Large intestine (tissue), 12 donors: Measurements from ENCODE around the gene AK5. TPM values are rescaled to one million over a fixed set of nuclear protein-coding genes. Genes with fewer than 3 reads are reported as not detected.

Source experiments
- DNase-seq, 2 donors: peaks; one replicate each; pipeline versions ENCODE4 v3.0.0 to v3.0.0-alpha.2; 2013
- H3K27ac ChIP-seq: one replicate; pipeline ENCODE4 v1.5.1; 2013; ENCODE audit warnings: low read length
- H3K27me3 ChIP-seq: 2 replicates; pipeline ENCODE4 v1.6.1; 2013; ENCODE audit warnings: low read length; ENCODE audit not compliant: control insufficient read depth, insufficient read depth
- H3K36me3 ChIP-seq: 2 replicates; pipeline ENCODE4 v1.6.1; 2013; ENCODE audit warnings: low read length; ENCODE audit not compliant: control insufficient read depth, insufficient read depth
- H3K4me1 ChIP-seq: one replicate; pipeline ENCODE4 v1.6.1; 2013; ENCODE audit warnings: low read length; ENCODE audit not compliant: control insufficient read depth, insufficient read depth
- H3K4me3 ChIP-seq: one replicate; pipeline ENCODE4 v1.5.1; 2013; ENCODE audit warnings: low read length
- H3K9me3 ChIP-seq: one replicate; pipeline ENCODE4 v1.6.1; 2013; ENCODE audit warnings: mild to moderate bottlenecking, low read depth, low read length, moderate library complexity; ENCODE audit not compliant: control insufficient read depth
- WGBS: methylation state at CpG from one replicate; pipeline ENCODE4 v1.1.5; 2013; ENCODE audit warnings: low lambda C conversion rate; ENCODE audit not compliant: insufficient coverage; 5-methylcytosine and 5-hydroxymethylcytosine counted together
- long read RNA-seq, 11 donors: transcript quantifications; one replicate each; lab custom pipeline, GENCODE V29; 2026
- polyA plus RNA-seq: library from polyadenylated mRNA; unstranded; fragments of 120-200 nt; gene quantifications from one replicate; pipeline ENCODE4 v1.2.1, GENCODE V29; 2013

The AK5 gene, protein sequence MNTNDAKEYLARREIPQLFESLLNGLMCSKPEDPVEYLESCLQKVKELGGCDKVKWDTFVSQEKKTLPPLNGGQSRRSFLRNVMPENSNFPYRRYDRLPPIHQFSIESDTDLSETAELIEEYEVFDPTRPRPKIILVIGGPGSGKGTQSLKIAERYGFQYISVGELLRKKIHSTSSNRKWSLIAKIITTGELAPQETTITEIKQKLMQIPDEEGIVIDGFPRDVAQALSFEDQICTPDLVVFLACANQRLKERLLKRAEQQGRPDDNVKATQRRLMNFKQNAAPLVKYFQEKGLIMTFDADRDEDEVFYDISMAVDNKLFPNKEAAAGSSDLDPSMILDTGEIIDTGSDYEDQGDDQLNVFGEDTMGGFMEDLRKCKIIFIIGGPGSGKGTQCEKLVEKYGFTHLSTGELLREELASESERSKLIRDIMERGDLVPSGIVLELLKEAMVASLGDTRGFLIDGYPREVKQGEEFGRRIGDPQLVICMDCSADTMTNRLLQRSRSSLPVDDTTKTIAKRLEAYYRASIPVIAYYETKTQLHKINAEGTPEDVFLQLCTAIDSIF
- polyA plus RNA-seq = 4.2 TPM
- long read RNA-seq, donor 1, partial matches to known transcripts = 0 of 1 reads
- long read RNA-seq, donor 1, other reads (novel, unspliced or antisense) = 0 of 1 reads
- long read RNA-seq, donor 2, partial matches to known transcripts = 0 of 2 reads
- long read RNA-seq, donor 2, other reads (novel, unspliced or antisense) = 0 of 2 reads
- long read RNA-seq, donor 3 = 0 reads
- long read RNA-seq, donor 4 = 0 reads
- long read RNA-seq, donor 5 = 0 reads
- long read RNA-seq, donor 6 = 0 reads
- long read RNA-seq, donor 7 = 0 reads
- long read RNA-seq, donor 8 = 0 reads
- long read RNA-seq, donor 9, partial matches to known transcripts = 0 of 1 reads
- long read RNA-seq, donor 9, other reads (novel, unspliced or antisense) = 0 of 1 reads
- long read RNA-seq, donor 10, partial matches to known transcripts = 0 of 2 reads
- long read RNA-seq, donor 10, other reads (novel, unspliced or antisense) = 0 of 2 reads
- long read RNA-seq, donor 11 = 0 reads

DNA sequence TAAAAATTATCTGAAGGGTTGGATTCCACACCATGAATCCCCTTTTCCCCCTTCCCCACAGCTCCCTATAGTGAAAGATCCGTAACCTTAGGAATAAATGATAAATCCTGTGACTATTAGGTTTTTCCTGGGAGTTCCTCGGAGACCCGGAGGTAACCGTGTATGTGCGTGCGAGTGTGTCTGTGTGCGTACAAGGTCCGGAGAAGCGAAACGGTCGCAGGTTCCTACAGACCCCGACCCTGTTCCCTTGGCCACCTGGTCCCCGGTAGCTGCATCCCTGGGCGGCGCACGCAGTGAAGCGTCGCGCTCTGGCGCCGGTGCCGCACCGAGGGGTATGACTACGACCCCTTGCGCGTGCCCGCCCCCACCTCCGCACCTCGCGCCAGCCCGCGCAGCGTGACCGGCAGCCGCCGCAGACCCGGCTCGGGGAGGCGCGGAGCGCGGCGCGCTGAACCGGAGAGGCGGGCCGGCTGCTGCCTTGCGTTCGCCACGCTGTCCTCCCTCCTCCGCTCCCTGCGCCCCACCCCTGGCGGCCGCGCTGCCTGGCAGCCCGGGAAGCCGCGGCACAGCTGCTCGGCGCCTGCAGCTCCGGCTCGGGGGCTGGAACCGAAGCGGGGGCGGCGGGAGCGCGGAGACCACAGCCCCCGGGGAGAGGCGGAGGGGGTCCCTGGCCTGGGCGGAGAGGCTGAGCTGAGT, at the start of gene AK5:
Gene AK5 (plus strand): TSS at position 529 of the 696 bp plus-strand sequence. CDS start 295 bp downstream, outside the sequence.
- WGBS = no CpG with 5 or more reads among the region's 71 CpGs
- Histone ChIP-seq H3K4me1 (peaks cover 6% of the 10 kb centered on the region), H3K36me3 (no peaks in the 10 kb centered on the region), H3K27ac (no peak within 1 kb of the TSS), H3K9me3 (peaks cover 7% of the 10 kb centered on the region), H3K27me3 (peaks cover 40% of the 10 kb centered on the region), H3K4me3 (peak within 1 kb of the TSS; percentile 49)
- DNase-seq = peak in 1 of 2 donors; percentile 51

DNA sequence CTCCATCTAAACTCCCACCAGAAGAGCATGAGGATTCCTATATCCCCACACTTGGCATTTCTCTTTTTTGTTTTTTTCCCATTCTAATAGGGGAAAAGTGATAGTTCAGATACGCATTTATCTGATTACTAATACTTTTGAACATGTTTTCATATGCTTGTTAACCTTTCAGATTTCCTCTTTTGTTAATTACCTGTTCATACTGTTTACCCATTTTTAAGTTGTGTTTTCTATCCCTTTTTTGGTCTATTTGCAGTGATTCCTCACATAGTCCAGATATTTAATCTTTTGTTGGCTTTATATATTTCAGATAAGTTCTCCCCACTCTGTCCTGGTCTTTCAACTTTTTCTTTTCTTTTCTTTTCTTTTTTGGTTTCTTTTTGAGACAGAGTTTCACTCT, 49.0 kb upstream of the AK5 start:
- Histone ChIP-seq H3K27ac (no peak overlapping the region), H3K4me3 (no peak overlapping the region), H3K36me3 (no peaks in the 10 kb centered on the region), H3K27me3 (no peaks in the 10 kb centered on the region), H3K4me1 (no peaks in the 10 kb centered on the region), H3K9me3 (no peaks in the 10 kb centered on the region)
- DNase-seq = no peak
- WGBS = 100% methylated on average over 1 of the region's 1 CpG

DNA sequence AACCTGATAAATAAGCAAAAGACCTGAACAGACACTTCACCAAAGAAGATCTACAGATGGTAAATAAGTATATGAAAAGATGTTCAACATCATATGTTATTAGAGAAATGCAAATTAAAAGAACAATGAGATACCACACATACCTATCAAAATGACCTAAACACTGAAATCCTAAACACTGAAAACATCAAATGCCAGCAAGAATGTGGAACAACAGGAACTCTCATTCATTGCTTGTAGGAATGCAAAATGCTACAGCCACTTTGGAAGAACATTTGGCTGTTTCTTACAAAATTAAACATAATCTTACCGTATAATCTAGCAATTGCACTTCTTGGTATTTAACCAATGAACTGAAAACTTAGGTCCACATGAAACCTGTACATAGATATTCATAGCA, 47.7 kb upstream of the AK5 start:
- no peaks in the 10 kb centered on the region for H3K9me3 ChIP-seq
- no peak overlapping the region for H3K4me3 ChIP-seq
- H3K27ac ChIP-seq = no peak overlapping the region
- H3K4me1 ChIP-seq = no peaks in the 10 kb centered on the region
- WGBS = no CpG with 5 or more reads among the region's 1 CpG
- no peak for DNase-seq
- no peaks in the 10 kb centered on the region for H3K27me3 ChIP-seq
- H3K36me3 ChIP-seq = no peaks in the 10 kb centered on the region

DNA sequence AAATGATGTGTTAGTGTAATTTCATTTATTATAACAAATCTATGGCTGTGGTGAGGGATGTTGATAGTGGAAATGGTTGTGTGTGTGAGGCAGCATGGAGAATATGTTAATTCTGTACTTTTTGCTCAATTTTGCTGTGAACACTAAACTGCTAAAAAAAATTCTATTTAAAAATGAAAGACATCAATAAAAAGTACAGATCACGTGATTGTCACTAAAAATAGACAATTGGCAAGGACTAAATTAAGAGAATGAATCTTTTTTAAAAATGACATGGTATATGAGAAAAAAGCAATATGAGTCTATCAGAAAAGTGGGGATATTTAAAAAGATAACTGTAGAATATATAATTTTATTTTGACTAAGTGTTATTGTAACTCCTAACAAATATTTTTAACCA, 46.9 kb upstream of the AK5 start:
- Histone ChIP-seq H3K27me3 (no peaks in the 10 kb centered on the region), H3K36me3 (no peaks in the 10 kb centered on the region), H3K4me1 (no peaks in the 10 kb centered on the region), H3K9me3 (no peaks in the 10 kb centered on the region), H3K4me3 (no peak overlapping the region), H3K27ac (no peak overlapping the region)
- DNase-seq = no peak
- 100% methylated on average over 1 of the region's 1 CpG for WGBS

DNA sequence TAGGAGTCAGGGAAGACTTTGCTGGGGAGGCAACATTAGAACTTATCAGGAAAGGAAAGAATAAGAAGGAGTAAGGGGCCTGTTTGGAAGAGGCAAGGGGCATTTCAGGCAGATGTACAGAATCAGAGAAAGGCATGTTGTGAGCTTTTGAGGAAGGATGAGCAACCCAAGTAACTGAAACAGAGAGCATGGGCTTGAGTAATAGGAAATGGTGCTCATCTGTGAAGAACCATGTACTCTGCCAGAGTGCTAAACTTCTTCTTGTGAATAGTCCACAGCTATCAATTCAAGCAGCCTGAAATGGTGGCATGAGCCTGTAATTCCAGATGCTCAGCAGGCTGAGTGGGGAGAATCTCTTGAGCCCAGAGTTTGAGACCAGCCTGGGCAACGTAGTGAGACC, 43.4 kb upstream of the AK5 start:
- 100% methylated on average over 1 of the region's 1 CpG for WGBS
- no peaks in the 10 kb centered on the region for H3K4me1 ChIP-seq

DNA sequence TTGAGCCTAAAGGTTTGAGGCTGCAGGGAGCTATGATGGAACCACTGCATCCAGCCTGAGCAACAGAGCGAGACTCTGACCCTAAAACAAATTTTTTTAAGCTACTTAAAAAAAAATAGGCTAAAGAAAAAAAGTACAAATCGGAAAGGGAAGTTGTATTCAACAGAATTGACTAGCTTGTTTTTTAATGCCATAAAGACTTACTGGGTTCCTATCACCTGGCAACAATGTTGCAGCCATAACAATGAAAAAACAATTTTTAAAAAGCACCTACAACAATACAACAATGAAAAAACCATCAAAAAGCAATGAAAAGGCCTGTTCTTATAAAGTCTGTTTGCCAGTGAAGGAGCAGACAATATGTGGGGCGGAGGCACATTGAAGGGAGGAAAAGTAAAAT, 42.5 kb upstream of the AK5 start:
- WGBS = 60% methylated on average over 3 of the region's 3 CpGs
- Histone ChIP-seq H3K4me1 (no peaks in the 10 kb centered on the region), H3K4me3 (no peak overlapping the region), H3K27me3 (no peaks in the 10 kb centered on the region), H3K36me3 (no peaks in the 10 kb centered on the region), H3K27ac (no peak overlapping the region), H3K9me3 (no peaks in the 10 kb centered on the region)
- DNase-seq = no peak

More for the DNA sequence above, 43.4 kb upstream of the AK5 start:
- H3K27ac ChIP-seq = no peak overlapping the region
- no peaks in the 10 kb centered on the region for H3K36me3 ChIP-seq
- DNase-seq = no peak
- H3K4me3 ChIP-seq = no peak overlapping the region
- H3K9me3 ChIP-seq = no peaks in the 10 kb centered on the region
- H3K27me3 ChIP-seq = no peaks in the 10 kb centered on the region

DNA sequence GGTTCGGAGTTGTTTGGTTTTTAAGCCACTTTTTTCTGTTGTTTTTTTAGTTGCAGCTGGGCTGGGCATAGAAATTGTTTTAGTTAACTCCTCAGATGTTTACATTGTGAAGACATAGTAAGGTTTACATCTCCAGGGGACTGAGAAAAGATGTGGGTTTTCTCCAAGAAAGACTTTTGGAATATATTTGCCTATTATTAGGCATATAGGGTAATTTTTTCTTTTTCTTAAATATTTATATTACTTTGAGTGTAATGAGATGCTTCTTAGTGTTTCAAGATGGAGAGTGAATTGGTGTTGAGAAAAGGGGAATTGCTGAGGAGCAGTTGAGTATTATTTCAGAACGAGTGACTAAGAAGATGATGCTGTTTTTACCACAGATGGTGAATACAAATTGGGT, 36.0 kb upstream of the AK5 start:
- Histone ChIP-seq H3K27me3 (no peaks in the 10 kb centered on the region), H3K4me1 (no peaks in the 10 kb centered on the region), H3K27ac (no peak overlapping the region), H3K36me3 (no peaks in the 10 kb centered on the region), H3K9me3 (peaks cover 9% of the 10 kb centered on the region), H3K4me3 (no peak overlapping the region)
- no CpG with 5 or more reads among the region's 2 CpGs for WGBS
- no peak for DNase-seq

DNA sequence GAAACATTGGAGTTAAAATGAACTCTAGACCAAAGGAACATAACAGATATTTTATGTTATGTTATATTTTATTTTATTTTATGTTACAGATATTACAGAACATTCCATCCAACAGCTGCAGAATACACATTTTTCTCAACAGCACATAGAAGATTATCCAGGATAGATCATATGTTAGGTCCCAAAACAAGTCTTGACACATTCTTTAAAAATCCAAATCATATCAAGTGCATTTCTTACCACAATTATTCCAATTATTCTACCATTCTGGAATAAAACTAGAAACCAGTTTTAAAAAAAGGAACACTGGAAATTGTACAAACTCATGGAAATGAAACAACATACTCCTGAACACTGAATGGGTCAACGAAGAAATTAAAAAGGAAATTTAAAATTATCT, 31.7 kb upstream of the AK5 start:
- WGBS = 83% methylated on average over 1 of the region's 1 CpG
- H3K27ac ChIP-seq = no peak overlapping the region

DNA sequence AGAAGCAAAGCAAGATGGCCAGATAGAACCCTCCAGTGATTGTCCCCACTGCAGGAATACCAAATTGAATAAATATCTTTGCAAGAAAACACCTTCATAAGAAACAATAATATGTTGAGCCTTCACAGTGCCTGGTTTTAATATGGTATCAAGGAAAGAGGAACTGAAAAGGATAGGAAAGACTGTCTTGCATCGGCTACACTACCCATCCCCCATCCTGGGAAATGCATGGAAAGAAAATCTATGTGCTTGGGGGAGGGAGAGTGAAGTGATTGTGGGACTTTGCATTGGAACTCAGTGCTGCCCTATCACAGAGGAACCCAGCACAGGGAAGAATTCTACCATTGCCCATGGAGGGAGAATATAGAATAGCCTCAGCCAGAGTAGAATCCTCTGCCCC, 28.6 kb upstream of the AK5 start:
- Histone ChIP-seq H3K27me3 (no peaks in the 10 kb centered on the region), H3K27ac (no peak overlapping the region), H3K36me3 (no peaks in the 10 kb centered on the region), H3K9me3 (peaks cover 15% of the 10 kb centered on the region), H3K4me3 (no peak overlapping the region), H3K4me1 (no peaks in the 10 kb centered on the region)
- no CpG with 5 or more reads among the region's 1 CpG for whole genome bisulfite sequencing
- no peak for DNase-seq

More for the DNA sequence above, 31.7 kb upstream of the AK5 start:
- Histone ChIP-seq H3K27me3 (no peaks in the 10 kb centered on the region), H3K36me3 (no peaks in the 10 kb centered on the region), H3K9me3 (peaks cover 10% of the 10 kb centered on the region), H3K4me3 (no peak overlapping the region), H3K4me1 (no peaks in the 10 kb centered on the region)
- DNase-seq = no peak

DNA sequence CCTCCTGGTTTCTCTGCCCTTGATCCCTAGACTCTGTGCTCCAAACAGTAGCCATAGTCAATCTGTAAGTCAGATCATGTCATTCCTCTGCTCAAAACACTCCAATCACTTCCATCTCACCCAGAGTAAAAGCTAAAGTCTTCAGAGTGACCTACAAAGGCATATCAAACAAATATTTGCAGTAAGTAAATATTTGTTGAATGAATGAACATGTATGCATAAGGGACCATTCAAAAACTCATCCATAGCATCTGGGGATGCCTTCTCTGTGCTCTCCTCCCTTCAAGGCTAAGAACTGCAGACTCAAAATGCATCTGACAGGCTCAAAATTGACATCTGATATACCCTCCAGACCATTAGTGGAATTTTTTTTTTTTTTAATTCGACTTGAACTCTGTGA, 18.1 kb upstream of the AK5 start:
- no CpG with 5 or more reads among the region's 1 CpG for WGBS
- no peak for DNase-seq
- Histone ChIP-seq H3K4me1 (no peaks in the 10 kb centered on the region), H3K27me3 (peaks cover 8% of the 10 kb centered on the region), H3K27ac (no peak overlapping the region), H3K4me3 (no peak overlapping the region), H3K36me3 (no peaks in the 10 kb centered on the region), H3K9me3 (no peaks in the 10 kb centered on the region)
